H1 (cell line): Measurements from ENCODE around the gene SHMT1. TPM values are rescaled to one million over a fixed set of nuclear protein-coding genes. Genes with fewer than 3 reads are reported as not detected.

Experiments used
- CTCF ChIA-PET: fragments of 300-600 bp; sonication (Branson Sonifier 250); formaldehyde crosslinking; loops from one replicate; lab custom pipeline; 2021; ENCODE audit not compliant: partially characterized antibody; lab: Charles Lee
- POLR2A ChIA-PET: fragments of 300-600 bp; sonication (Branson Sonifier 250); formaldehyde crosslinking; loops from one replicate; lab custom pipeline; 2021; ENCODE audit warnings: inconsistent platforms; ENCODE audit not compliant: partially characterized antibody; lab: Charles Lee
- DNase-seq, 2 experiments: peaks; one replicate each; pipeline versions ENCODE4 v3.0.0 to v3.0.0-alpha.2; 2010 to 2022; ENCODE audit warnings: low spot score in 2 of 2, low read depth in 1 of 2, mixed read lengths in 1 of 2
- FAIRE-seq: peaks from 2 replicates; lab custom pipeline; 2011; peaks lifted over from hg19 to GRCh38; lab: Jason Lieb, UNC
- H2AFZ ChIP-seq: 2 replicates; pipeline ENCODE4 v1.8.1; 2012; ENCODE audit warnings: low read length, inconsistent platforms
- H2AK5ac ChIP-seq: 2 replicates; pipeline ENCODE4 v1.6.1; 2013; ENCODE audit warnings: low read depth, low read length
- H2BK120ac ChIP-seq: replicated peaks from 2 replicates; pipeline ENCODE3; 2013; ENCODE audit warnings: low read depth, low read length, inconsistent platforms
- H2BK12ac ChIP-seq: 2 replicates; pipeline ENCODE4 v1.6.1; 2013; ENCODE audit warnings: low read depth, low read length
- H2BK15ac ChIP-seq: 2 replicates; pipeline ENCODE4 v1.6.1; 2013; ENCODE audit warnings: low read length
- H2BK20ac ChIP-seq: 2 replicates; pipeline ENCODE4 v1.6.1; 2013; ENCODE audit warnings: low read length
- H2BK5ac ChIP-seq: 2 replicates; pipeline ENCODE4 v1.6.1; 2013; ENCODE audit warnings: low read depth, low read length
- H3K14ac ChIP-seq: 2 replicates; pipeline ENCODE4 v1.6.1; 2013; ENCODE audit warnings: inconsistent platforms; ENCODE audit not compliant: insufficient read length
- H3K18ac ChIP-seq: 2 replicates; pipeline ENCODE4 v1.6.1; 2013; ENCODE audit warnings: low read length; ENCODE audit errors: extremely low read depth
- H3K23ac ChIP-seq: 2 replicates; pipeline ENCODE4 v1.6.1; 2013; ENCODE audit warnings: inconsistent platforms; ENCODE audit not compliant: insufficient read length
- H3K23me2 ChIP-seq: 2 replicates; pipeline ENCODE4 v1.6.1; 2013; ENCODE audit warnings: low read depth, low read length
- H3K27ac ChIP-seq: 2 replicates; pipeline ENCODE4 v1.6.1; 2011; ENCODE audit warnings: low read depth, low read length, inconsistent platforms
- H3K27me3 ChIP-seq, 4 experiments: replicated peaks in 1 of 4; 1 replicate in 1 of 4; 2 replicates in 3 of 4; pipeline versions ENCODE4 v1.6.1 to v1.8.1; 2011 to 2013; ENCODE audit warnings: low read length in 3 of 4, mild to moderate bottlenecking in 3 of 4, inconsistent platforms in 2 of 4, mixed read lengths in 2 of 4, moderate library complexity in 1 of 4; ENCODE audit not compliant: control insufficient read depth in 3 of 4, insufficient read depth in 3 of 4; ENCODE audit errors: extremely low read depth in 1 of 4
- H3K36me3 ChIP-seq, 4 experiments: 2 replicates each; pipeline versions ENCODE4 v1.6.1 to v1.8.1; 2011 to 2013; ENCODE audit warnings: mild to moderate bottlenecking in 4 of 4, low read length in 3 of 4, moderate library complexity in 2 of 4, control low read depth in 1 of 4, inconsistent platforms in 1 of 4; ENCODE audit not compliant: insufficient read depth in 4 of 4, control insufficient read depth in 2 of 4
- H3K4ac ChIP-seq: replicated peaks from 2 replicates; pipeline ENCODE3; 2013; ENCODE audit warnings: low read length, low read depth, mixed read lengths, inconsistent platforms; ENCODE audit not compliant: insufficient read length
- H3K4me1 ChIP-seq, 4 experiments: replicated peaks in 1 of 4; 1 replicate in 1 of 4; 2 replicates in 3 of 4; pipeline versions ENCODE4 v1.6.1 to v1.8.1; 2011 to 2013; ENCODE audit warnings: low read length in 3 of 4, inconsistent platforms in 2 of 4, mixed read lengths in 1 of 4; ENCODE audit not compliant: insufficient read depth in 4 of 4, control insufficient read depth in 3 of 4
- H3K4me2 ChIP-seq, 2 experiments: 2 replicates each; pipeline versions ENCODE4 v1.6.1 to v1.8.1; 2011 to 2013; ENCODE audit warnings: low read depth in 2 of 2, low read length in 2 of 2, control low read depth in 1 of 2, inconsistent platforms in 1 of 2, mild to moderate bottlenecking in 1 of 2; ENCODE audit not compliant: insufficient read depth in 1 of 2
- H3K4me3 ChIP-seq, 4 experiments: fragments of 200-600, 300-600 bp in 1 of 4; sonication (generic), shearing (Covaris generic), sonication (Bioruptor Twin) in 1 of 4; 2 replicates each; pipeline versions ENCODE4 v1.5.1 to v1.8.1; 2011 to 2016; ENCODE audit warnings: low read length in 4 of 4, low read depth in 3 of 4, control low read depth in 2 of 4, inconsistent platforms in 2 of 4, mild to moderate bottlenecking in 2 of 4, mixed read lengths in 1 of 4, moderate library complexity in 1 of 4; ENCODE audit not compliant: insufficient read depth in 2 of 4; ENCODE audit errors: extremely low read depth in 1 of 4
- H3K56ac ChIP-seq: replicated peaks from 2 replicates; pipeline ENCODE3; 2013; ENCODE audit warnings: low read depth, mild to moderate bottlenecking, mixed read lengths, low read length, inconsistent platforms; ENCODE audit not compliant: insufficient read length
- H3K79me1 ChIP-seq: 2 replicates; pipeline ENCODE4 v1.6.1; 2013; ENCODE audit warnings: low read depth, low read length, control low read depth
- H3K79me2 ChIP-seq, 2 experiments: 2 replicates each; pipeline versions ENCODE4 v1.6.1 to v1.8.1; 2012 to 2013; ENCODE audit warnings: low read length in 2 of 2, mild to moderate bottlenecking in 2 of 2, inconsistent platforms in 1 of 2; ENCODE audit not compliant: insufficient read depth in 2 of 2, control insufficient read depth in 1 of 2
- H3K9ac ChIP-seq, 4 experiments: replicated peaks in 1 of 4; 1 replicate in 1 of 4; 2 replicates in 3 of 4; pipeline versions ENCODE4 v1.6.1 to v1.8.1; 2011 to 2013; ENCODE audit warnings: low read depth in 3 of 4, low read length in 3 of 4, control low read depth in 2 of 4, mild to moderate bottlenecking in 2 of 4, moderate library complexity in 2 of 4, inconsistent platforms in 1 of 4; ENCODE audit errors: extremely low read depth in 1 of 4
- H3K9me3 ChIP-seq, 2 experiments: 2 replicates each; pipeline versions ENCODE4 v1.6.1 to v1.8.1; 2012 to 2013; ENCODE audit warnings: mild to moderate bottlenecking in 2 of 2, moderate library complexity in 2 of 2, control low read depth in 1 of 2, inconsistent platforms in 1 of 2, low read depth in 1 of 2, low read length in 1 of 2, mixed read lengths in 1 of 2; ENCODE audit not compliant: insufficient read depth in 2 of 2
- H4K20me1 ChIP-seq, 2 experiments: replicated peaks in 1 of 2; 2 replicates each; pipeline versions ENCODE3 to v1.8.1; 2011 to 2013; ENCODE audit warnings: inconsistent platforms in 2 of 2, low read length in 2 of 2, mild to moderate bottlenecking in 1 of 2; ENCODE audit not compliant: insufficient read depth in 2 of 2, control insufficient read depth in 1 of 2
- H4K5ac ChIP-seq: 2 replicates; pipeline ENCODE4 v1.6.1; 2013; ENCODE audit warnings: low read length, low read depth, mixed read lengths, inconsistent platforms; ENCODE audit not compliant: insufficient read length
- H4K8ac ChIP-seq: 2 replicates; pipeline ENCODE4 v1.8.0; 2013; ENCODE audit warnings: mild to moderate bottlenecking, moderate library complexity, low read length, inconsistent platforms; ENCODE audit not compliant: insufficient read depth; ENCODE audit errors: extremely low read depth
- H4K91ac ChIP-seq: replicated peaks from 2 replicates; pipeline ENCODE3; 2013; ENCODE audit warnings: low read length, mixed read lengths, inconsistent platforms; ENCODE audit not compliant: insufficient read length
- BRCA1 ChIP-seq: IDR thresholded peaks from 2 replicates; pipeline ENCODE4 v1.6.1; 2012; ENCODE audit warnings: low read depth, low read length, improper control_type of control experiment
- POLR2AphosphoS5 ChIP-seq: IDR thresholded peaks from 2 replicates; pipeline ENCODE4 v1.6.1; 2011; ENCODE audit warnings: low read depth, low read length
- SIN3A ChIP-seq, 2 experiments: IDR thresholded peaks in 1 of 2; conservative IDR thresholded peaks in 1 of 2; 2 replicates each; pipeline ENCODE4 v1.6.1; 2011 to 2012; ENCODE audit warnings: low read length in 2 of 2, improper control_type of control experiment in 1 of 2, low read depth in 1 of 2, mild to moderate bottlenecking in 1 of 2
- SP2 ChIP-seq: IDR thresholded peaks from 2 replicates; pipeline ENCODE4 v1.6.1; 2012; ENCODE audit warnings: mild to moderate bottlenecking, low read length, inconsistent platforms
- WGBS, 2 experiments: shearing (Covaris generic) in 1 of 2; methylation state at CpG; one replicate each; pipeline versions ENCODE4 v1.1.6 to v1.1.7; 2013 to 2015; ENCODE audit warnings: low lambda C conversion rate in 2 of 2, mixed read lengths in 2 of 2, inconsistent platforms in 1 of 2, low coverage in 1 of 2, missing lambda C conversion rate in 1 of 2; ENCODE audit not compliant: insufficient replicate concordance in 2 of 2, insufficient coverage in 1 of 2, insufficient read length in 1 of 2; ENCODE audit errors: extremely low coverage in 1 of 2, missing lambda C conversion rate in 1 of 2; 5-methylcytosine and 5-hydroxymethylcytosine counted together
- polyA plus RNA-seq, 7 experiments: library from polyadenylated mRNA; depleted of rRNA in 3 of 7; stranded (reverse) in 5 of 7; unstranded in 2 of 7; fragments of >200 nt in 5 of 7; fragments of 200-250 nt in 2 of 7; gene quantifications; 1 replicate in 5 of 7; 2 replicates in 1 of 7; 4 replicates in 1 of 7; pipeline versions ENCODE4 v1.2.1 to v1.2.3, GENCODE V29; 2011 to 2013; ENCODE audit warnings: missing spikeins in 2 of 7, mixed read lengths in 2 of 7
- total RNA-seq: library from RNA; stranded (reverse); fragmentation: NEBNext Ultra II Directional; extraction: Animal tissue kit (Norgen Biotek cat#: 25700); gene quantifications from 2 replicates; pipeline ENCODE4 v1.2.1, GENCODE V29; 2021

The SHMT1 gene
- total and polyA plus RNA-seq, 2 of the 8 experiments (the other 6 are each of a cell fraction or from before 2014, with no cell fraction given), result 30.7 to 39.3 TPM

DNA sequence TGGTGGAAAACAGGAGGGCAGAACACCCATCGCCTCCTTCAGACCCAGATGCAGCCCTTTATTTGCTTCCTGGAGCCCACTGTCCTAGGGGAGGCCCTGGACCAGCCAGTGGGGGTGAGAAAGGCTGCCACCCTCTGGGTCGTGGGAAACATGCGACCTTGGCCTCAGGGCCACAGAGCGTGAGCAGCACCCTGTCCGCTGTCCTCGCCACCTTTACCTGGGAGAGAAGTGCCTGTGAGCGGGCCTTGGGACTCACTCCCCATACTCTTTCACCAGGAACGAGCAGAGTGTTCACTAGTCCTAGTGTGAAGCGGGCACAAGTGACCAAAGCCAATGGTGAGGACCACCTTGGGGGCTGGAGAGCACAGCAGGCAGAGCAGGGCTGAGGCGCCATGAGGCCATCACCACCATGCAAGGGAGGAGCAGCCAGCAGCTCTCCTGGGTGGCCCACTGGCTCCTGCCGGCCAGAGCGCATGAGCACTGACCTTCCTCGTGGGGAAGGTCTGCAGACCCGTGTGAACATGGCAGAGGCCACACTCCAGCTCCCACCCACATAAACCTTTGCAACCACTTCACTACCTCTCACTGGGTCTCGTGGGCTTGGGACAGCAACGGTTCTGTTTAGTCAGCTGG lies 39.7 kb downstream of the SHMT1 start:
- Histone ChIP-seq H3K9ac (peak overlapping the region in 1 of 4 experiments; percentile 13; a peak in 1 of 7 replicates), H2AFZ (no peak overlapping the region)
- POLR2A ChIA-PET, result interaction anchor here (1.0 to 8.8 kb wide), 6 partner anchors 9 to 51 kb away, joined by 3 to 52 read pairs (median 4); partner anchors contain the start of genes SMCR8 and TOP3A

More for the DNA sequence above, 39.7 kb downstream of the SHMT1 start:
- Histone ChIP-seq H3K79me2 (peaks cover 0 to 18% of the 10 kb centered on the region in 2 experiments; a peak in 1 of 4 replicates), H3K14ac (no peak overlapping the region), H3K27ac (no peak overlapping the region)
- 0 out of 2 replicates have a peak, but pooled peaks have one; percentile 33 for TF ChIP-seq POLR2AphosphoS5
- TF ChIP-seq BRCA1, result no peak
- no peak for TF ChIP-seq SIN3A (conservative IDR thresholded peaks at IDR 0.05 in 1 of 2, IDR thresholded peaks at IDR 0.05 in 1 of 2; ENCODE audit: low read depth in 1 of 2, low read length in 2 of 2)
- TF ChIP-seq SP2, result no peak
- TF ChIP-seq, all 59 proteins: peak for 1
- no peak overlapping the region for H3K4me2 ChIP-seq
- FAIRE-seq (no peak), DNase-seq (no peak)
- H3K4ac ChIP-seq, result no peak overlapping the region
- H3K4me3 ChIP-seq, result no peak overlapping the region
- no peak overlapping the region for H3K56ac ChIP-seq
- H4K20me1 ChIP-seq, result peaks cover 4 to 25% of the 10 kb centered on the region in 2 experiments
- no peak overlapping the region for H2BK15ac ChIP-seq
- H2BK120ac ChIP-seq, result no peak overlapping the region
- CTCF ChIA-PET, result interaction anchor here (1.0 to 4.6 kb wide), 7 partner anchors 8 to 106 kb away, joined by 4 to 58 read pairs (median 4); partner anchors contain the start of gene SHMT1
- no peak overlapping the region for H2BK20ac ChIP-seq
- no peak overlapping the region for H2AK5ac ChIP-seq
- no peaks in the 10 kb centered on the region for H3K27me3 ChIP-seq
- H3K23ac ChIP-seq, result no peak overlapping the region
- no peak overlapping the region for H4K8ac ChIP-seq
- H2BK12ac ChIP-seq, result no peak overlapping the region
- H3K4me1 ChIP-seq, result peaks cover 0 to 2% (median 0%) of the 10 kb centered on the region in 4 experiments; a peak in 1 of 7 replicates
- no peaks in the 10 kb centered on the region for H3K23me2 ChIP-seq
- H4K5ac ChIP-seq, result no peak overlapping the region
- H3K36me3 ChIP-seq, result peaks cover 15 to 35% (median 24%) of the 10 kb centered on the region in 4 experiments
- no peak overlapping the region for H3K18ac ChIP-seq
- H2BK5ac ChIP-seq, result no peak overlapping the region; the same call in 1 of the 2 replicates
- H4K91ac ChIP-seq, result no peak overlapping the region
- H3K9me3 ChIP-seq, result no peaks in the 10 kb centered on the region
- 94% methylated on average over 16 of the region's 16 CpGs; no CpG with 5 or more reads in 1 of the 2 experiments for WGBS, 2 experiments
- peaks cover 11% of the 10 kb centered on the region for H3K79me1 ChIP-seq
